Measurements from ENCODE around the gene NFIX. TPM values are rescaled to one million over a fixed set of nuclear protein-coding genes. Genes with fewer than 3 reads are reported as not detected.

Gene NFIX
- total and polyA plus RNA-seq, 2 donors (not counting 1 experiment from before 2014, with no cell fraction given) = 0.69 to 5.6 TPM

- no peaks in the 10 kb centered on the region for H3K36me3 ChIP-seq (replicated peaks in 1 of 2; ENCODE audit: control extremely low read depth in 1 of 2, control insufficient read depth in 1 of 2, extremely low read depth in 1 of 2, insufficient read depth in 2 of 2, low read length in 1 of 2)
- no peak overlapping the region for H3K4me3 Mint-ChIP-seq
- no peak overlapping the region for H3K27ac Mint-ChIP-seq
- DNase-seq (no peak), ATAC-seq (ENCODE audit: low read depth) (no peak)
- ChIA-PET CTCF (interaction anchor here (0.8 to 10.4 kb wide), 17 partner anchors 11 to 368 kb away, joined by 3 to 161 read pairs (median 6); partner anchors contain the start of genes FARSA and NACC1), POLR2A (no interaction called here)
- H2AFZ ChIP-seq (ENCODE audit: insufficient read depth, low read depth, low read length, poor library complexity, severe bottlenecking) = no peak overlapping the region
- H3K4me3 ChIP-seq (ENCODE audit: control extremely low read depth in 1 of 5, extremely low read depth in 1 of 5, insufficient read depth in 1 of 5, low read depth in 2 of 5, low read length in 4 of 5) = no peak overlapping the region
- H4K20me1 ChIP-seq (ENCODE audit: control insufficient read depth, insufficient read depth, low read length, poor library complexity, severe bottlenecking) = no peaks in the 10 kb centered on the region
- H3K9ac ChIP-seq (ENCODE audit: low read length) = no peak overlapping the region
- no peak overlapping the region for H3K27ac ChIP-seq (ENCODE audit: low read length in 2 of 2)
- no peak for TF ChIP-seq EZH2 (IDR thresholded peaks at IDR 0.05; ENCODE audit: borderline replicate concordance, insufficient read depth, low read depth, low read length, poor library complexity, severe bottlenecking)
- no peak overlapping the region for H3K4me2 ChIP-seq (replicated peaks; ENCODE audit: low read depth, low read length, poor library complexity, severe bottlenecking)
- no peaks in the 10 kb centered on the region for H3K9me3 Mint-ChIP-seq (ENCODE audit: insufficient read depth)
- peaks cover 21% of the 10 kb centered on the region for H3K27me3 Mint-ChIP-seq
- H3K27me3 ChIP-seq (replicated peaks in 1 of 4; ENCODE audit: control extremely low read depth in 1 of 4, control insufficient read depth in 3 of 4, insufficient read depth in 4 of 4, low read length in 3 of 4) = peaks cover 0 to 22% (median 12%) of the 10 kb centered on the region in 4 experiments
- intact Hi-C loops (cut with micrococcal nuclease) = no loop called here
- H3K4me1 Mint-ChIP-seq = peaks cover 6% of the 10 kb centered on the region
- no peaks in the 10 kb centered on the region for H3K79me2 ChIP-seq (ENCODE audit: control insufficient read depth, insufficient read depth, low read length)
- peaks cover 7 to 17% of the 10 kb centered on the region in 2 donors for H3K4me1 ChIP-seq (ENCODE audit: control insufficient read depth in 2 of 2, insufficient read depth in 2 of 2, low read length in 2 of 2)
- H3K9me3 ChIP-seq (ENCODE audit: control extremely low read depth in 1 of 3, control insufficient read depth in 2 of 3, insufficient read depth in 1 of 3, low read length in 2 of 3) = no peaks in the 10 kb centered on the region
These were observed 67.0 kb downstream of the NFIX start for GRCh38 chr19:13062317-13062716.

GRCh38 chr19:13063461-13064091 is 68.3 kb downstream of the NFIX start:
- Histone ChIP-seq H3K27ac (ENCODE audit: low read length in 2 of 2) (no peak overlapping the region), H3K9ac (ENCODE audit: low read length) (no peak overlapping the region), H2AFZ (ENCODE audit: insufficient read depth, low read depth, low read length, poor library complexity, severe bottlenecking) (no peak overlapping the region), H3K4me2 (replicated peaks; ENCODE audit: low read depth, low read length, poor library complexity, severe bottlenecking) (no peak overlapping the region), H3K4me1 (ENCODE audit: control insufficient read depth in 2 of 2, insufficient read depth in 2 of 2, low read length in 2 of 2) (peaks cover 7 to 17% of the 10 kb centered on the region in 2 donors), H3K27me3 (replicated peaks in 1 of 4; ENCODE audit: control extremely low read depth in 1 of 4, control insufficient read depth in 3 of 4, insufficient read depth in 4 of 4, low read length in 3 of 4) (peaks cover 0 to 22% (median 12%) of the 10 kb centered on the region in 4 experiments), H4K20me1 (ENCODE audit: control insufficient read depth, insufficient read depth, low read length, poor library complexity, severe bottlenecking) (no peaks in the 10 kb centered on the region), H3K79me2 (ENCODE audit: control insufficient read depth, insufficient read depth, low read length) (no peaks in the 10 kb centered on the region), H3K4me3 (ENCODE audit: control extremely low read depth in 1 of 5, extremely low read depth in 1 of 5, insufficient read depth in 1 of 5, low read depth in 2 of 5, low read length in 4 of 5) (no peak overlapping the region), H3K36me3 (replicated peaks in 1 of 2; ENCODE audit: control extremely low read depth in 1 of 2, control insufficient read depth in 1 of 2, extremely low read depth in 1 of 2, insufficient read depth in 2 of 2, low read length in 1 of 2) (no peaks in the 10 kb centered on the region), H3K9me3 (ENCODE audit: control extremely low read depth in 1 of 3, control insufficient read depth in 2 of 3, insufficient read depth in 1 of 3, low read length in 2 of 3) (no peaks in the 10 kb centered on the region)
- H3K9me3 Mint-ChIP-seq (ENCODE audit: insufficient read depth) = no peaks in the 10 kb centered on the region
- peak overlapping the region; percentile 23 for H3K27ac Mint-ChIP-seq
- H3K27me3 Mint-ChIP-seq = peaks cover 20% of the 10 kb centered on the region
- intact Hi-C loops (cut with micrococcal nuclease) = no loop called here
- TF ChIP-seq EZH2 (IDR thresholded peaks at IDR 0.05; ENCODE audit: borderline replicate concordance, insufficient read depth, low read depth, low read length, poor library complexity, severe bottlenecking) (no peak), CTCF (IDR thresholded peaks at IDR 0.05) (no peak)
- CTCF ChIA-PET = interaction anchor here (1.3 to 10.4 kb wide), 3 partner anchors 30 to 86 kb away, joined by 6 to 161 read pairs (median 71); no protein-coding TSS in a partner anchor
- peaks cover 6% of the 10 kb centered on the region for H3K4me1 Mint-ChIP-seq
- DNase-seq = no peak
- 100% methylated on average over 2 of the region's 5 CpGs for WGBS (ENCODE audit: insufficient coverage)
- H3K4me3 Mint-ChIP-seq = no peak overlapping the region
- POLR2A ChIA-PET = no interaction called here
- ATAC-seq (ENCODE audit: low read depth) = no peak
